ENCODE results near the gene CHSY1. TPM values are rescaled to one million over a fixed set of nuclear protein-coding genes. Genes with fewer than 3 reads are reported as not detected.

The CHSY1 gene
- total and polyA plus RNA-seq, 2 of the 13 experiments (the other 11 are each of a cell fraction or from before 2014, with no cell fraction given), result 13.3 to 13.7 TPM

GRCh38 chr15:101174152-101174920, 77.5 kb downstream of the CHSY1 start:
- intact Hi-C loops (cut with micrococcal nuclease; ENCODE audit: unreplicated experiment) (no loop called here), in situ Hi-C loops (cut with HindIII; ENCODE audit: extremely low pct_ligation_motif_present, low pct_unique_long_range_greater_than_20kb) (no loop called here)
- TF ChIP-seq ZBTB26 (CRISPR knock-in tag; IDR thresholded peaks at IDR 0.05; ENCODE audit: borderline replicate concordance) (no peak), AGO2 (optimal IDR thresholded peaks at IDR 0.05; ENCODE audit: low read depth, low read length) (peak; percentile 58)
- no peak overlapping the region for H3K4me3 ChIP-seq (replicated peaks in 1 of 3; ENCODE audit: insufficient read depth in 1 of 3, low read depth in 2 of 3, low read length in 3 of 3)
- no peak overlapping the region for H3K4me2 ChIP-seq (ENCODE audit: low read depth, low read length)
- DNase-seq (ENCODE audit: low spot score) (no peak), FAIRE-seq (no peak), ATAC-seq (no peak; the same call in 2 of the 3 replicates)
- H3K9ac ChIP-seq (ENCODE audit: insufficient read depth, low read depth, low read length), result no peak overlapping the region
- no peaks in the 10 kb centered on the region for H3K79me2 ChIP-seq (ENCODE audit: insufficient read depth, low read length)
- H3K36me3 ChIP-seq (replicated peaks in 1 of 2; ENCODE audit: control insufficient read depth in 1 of 2, insufficient read depth in 2 of 2, low read length in 2 of 2), result peaks cover 6 to 29% of the 10 kb centered on the region in 2 experiments; a peak in 4 of 5 replicates
- H2AFZ ChIP-seq (ENCODE audit: low read length), result no peak overlapping the region
- BruUV-seq (replicated peaks), result no TSS peak
- no peaks in the 10 kb centered on the region for H4K20me1 ChIP-seq (ENCODE audit: insufficient read depth, low read length)
- POLR2A ChIA-PET, result no interaction called here
- no peak overlapping the region for H3K27ac ChIP-seq (ENCODE audit: extremely low read length, insufficient read depth, low read length)
- H3K9me3 ChIP-seq (ENCODE audit: low read length), result no peaks in the 10 kb centered on the region
- H3K4me1 ChIP-seq (ENCODE audit: insufficient read depth, low read length), result peaks cover 21% of the 10 kb centered on the region
- CTCF ChIA-PET (ENCODE audit: low intra/inter-chr PET ratio, low total read pairs), result no interaction called here
- H3K27me3 ChIP-seq (ENCODE audit: control insufficient read depth in 1 of 2, insufficient read depth in 2 of 2, low read length in 2 of 2), result no peaks in the 10 kb centered on the region
- 97% methylated on average over 29 of the region's 29 CpGs for WGBS (ENCODE audit: low lambda C conversion rate)

GRCh38 chr15:101173233-101174119, 78.4 kb downstream of the CHSY1 start:
- Histone ChIP-seq H2AFZ (ENCODE audit: low read length) (no peak overlapping the region), H3K4me1 (ENCODE audit: insufficient read depth, low read length) (peaks cover 25% of the 10 kb centered on the region), H3K36me3 (replicated peaks in 1 of 2; ENCODE audit: control insufficient read depth in 1 of 2, insufficient read depth in 2 of 2, low read length in 2 of 2) (peaks cover 5 to 25% of the 10 kb centered on the region in 2 experiments; a peak in 4 of 5 replicates), H3K79me2 (ENCODE audit: insufficient read depth, low read length) (no peaks in the 10 kb centered on the region), H4K20me1 (ENCODE audit: insufficient read depth, low read length) (no peaks in the 10 kb centered on the region), H3K27ac (ENCODE audit: extremely low read length, insufficient read depth, low read length) (no peak overlapping the region), H3K4me3 (replicated peaks in 1 of 3; ENCODE audit: insufficient read depth in 1 of 3, low read depth in 2 of 3, low read length in 3 of 3) (no peak overlapping the region), H3K9me3 (ENCODE audit: low read length) (no peaks in the 10 kb centered on the region), H3K27me3 (ENCODE audit: control insufficient read depth in 1 of 2, insufficient read depth in 2 of 2, low read length in 2 of 2) (no peaks in the 10 kb centered on the region), H3K4me2 (ENCODE audit: low read depth, low read length) (no peak overlapping the region), H3K9ac (ENCODE audit: insufficient read depth, low read depth, low read length) (no peak overlapping the region)
- ChIA-PET CTCF (ENCODE audit: low intra/inter-chr PET ratio, low total read pairs) (no interaction called here), POLR2A (no interaction called here)
- intact Hi-C loops (cut with micrococcal nuclease; ENCODE audit: unreplicated experiment), result no loop called here
- in situ Hi-C loops (cut with HindIII; ENCODE audit: extremely low pct_ligation_motif_present, low pct_unique_long_range_greater_than_20kb), result no loop called here
- no TSS peak for BruUV-seq (replicated peaks)
- TF ChIP-seq RBM22 (optimal IDR thresholded peaks at IDR 0.05; ENCODE audit: low read length), result peak; percentile 83
- TF ChIP-seq, protein P1, sequence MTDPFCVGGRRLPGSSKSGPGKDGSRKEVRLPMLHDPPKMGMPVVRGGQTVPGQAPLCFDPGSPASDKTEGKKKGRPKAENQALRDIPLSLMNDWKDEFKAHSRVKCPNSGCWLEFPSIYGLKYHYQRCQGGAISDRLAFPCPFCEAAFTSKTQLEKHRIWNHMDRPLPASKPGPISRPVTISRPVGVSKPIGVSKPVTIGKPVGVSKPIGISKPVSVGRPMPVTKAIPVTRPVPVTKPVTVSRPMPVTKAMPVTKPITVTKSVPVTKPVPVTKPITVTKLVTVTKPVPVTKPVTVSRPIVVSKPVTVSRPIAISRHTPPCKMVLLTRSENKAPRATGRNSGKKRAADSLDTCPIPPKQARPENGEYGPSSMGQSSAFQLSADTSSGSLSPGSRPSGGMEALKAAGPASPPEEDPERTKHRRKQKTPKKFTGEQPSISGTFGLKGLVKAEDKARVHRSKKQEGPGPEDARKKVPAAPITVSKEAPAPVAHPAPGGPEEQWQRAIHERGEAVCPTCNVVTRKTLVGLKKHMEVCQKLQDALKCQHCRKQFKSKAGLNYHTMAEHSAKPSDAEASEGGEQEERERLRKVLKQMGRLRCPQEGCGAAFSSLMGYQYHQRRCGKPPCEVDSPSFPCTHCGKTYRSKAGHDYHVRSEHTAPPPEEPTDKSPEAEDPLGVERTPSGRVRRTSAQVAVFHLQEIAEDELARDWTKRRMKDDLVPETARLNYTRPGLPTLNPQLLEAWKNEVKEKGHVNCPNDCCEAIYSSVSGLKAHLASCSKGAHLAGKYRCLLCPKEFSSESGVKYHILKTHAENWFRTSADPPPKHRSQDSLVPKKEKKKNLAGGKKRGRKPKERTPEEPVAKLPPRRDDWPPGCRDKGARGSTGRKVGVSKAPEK (CRISPR knock-in tag; IDR thresholded peaks at IDR 0.05; ENCODE audit: borderline replicate concordance), result no peak
- TF ChIP-seq POLR2G (IDR thresholded peaks at IDR 0.05; ENCODE audit: low read depth, low read length), result 0 out of 2 replicates have a peak, but pooled peaks have one; percentile 27
- no peak for TF ChIP-seq ZNF558 (CRISPR knock-in tag; IDR thresholded peaks at IDR 0.05; ENCODE audit: borderline replicate concordance)
- no peak for FAIRE-seq
- DNase-seq (ENCODE audit: low spot score), result no peak
- WGBS (ENCODE audit: low lambda C conversion rate), result 100% methylated on average over 5 of the region's 14 CpGs
- ATAC-seq, result peak; percentile 17; the same call in 2 of the 3 replicates

Data from HepG2 (cell line).